AG10803 (cell line): ENCODE measurements around the gene SUCLG2.

ENCODE experiments used
- DNase-seq: peaks from one replicate; pipeline ENCODE4 v3.0.0; 2010; ENCODE audit warnings: low read depth
- H3K4me3 ChIP-seq: 2 replicates; pipeline ENCODE4 v1.5.1; 2011; ENCODE audit warnings: mild to moderate bottlenecking, low read length, control low read depth
- CTCF ChIP-seq: conservative IDR thresholded peaks from 2 replicates; pipeline ENCODE4 v1.5.1; 2011; ENCODE audit warnings: mild to moderate bottlenecking, low read length, control low read depth, inconsistent platforms

The SUCLG2 gene

GRCh38 chr3:67415511-67415910 is 238.9 kb downstream of the SUCLG2 start:
- H3K4me3 ChIP-seq, result no peak overlapping the region
- peak; percentile 67 for DNase-seq
- no peak for TF ChIP-seq CTCF

GRCh38 chr3:67414740-67415139 is 239.7 kb downstream of the SUCLG2 start:
- H3K4me3 ChIP-seq, result no peak overlapping the region
- TF ChIP-seq CTCF, result no peak
- DNase-seq, result no peak

GRCh38 chr3:67405193-67405592 is 249.2 kb downstream of the SUCLG2 start:
- H3K4me3 ChIP-seq, result no peak overlapping the region
- no peak for DNase-seq
- TF ChIP-seq CTCF, result no peak

GRCh38 chr3:67402873-67403272 is 251.5 kb downstream of the SUCLG2 start:
- H3K4me3 ChIP-seq, result no peak overlapping the region
- no peak for DNase-seq
- TF ChIP-seq CTCF, result no peak

GRCh38 chr3:67401921-67402320 is 252.5 kb downstream of the SUCLG2 start:
- peak; percentile 10 for DNase-seq
- TF ChIP-seq CTCF, result no peak
- H3K4me3 ChIP-seq, result no peak overlapping the region

GRCh38 chr3:67400476-67400875 is 253.9 kb downstream of the SUCLG2 start:
- no peak for TF ChIP-seq CTCF
- no peak for DNase-seq
- no peak overlapping the region for H3K4me3 ChIP-seq

- DNase-seq, result peak; percentile 27
- no peak overlapping the region for H3K4me3 ChIP-seq
- TF ChIP-seq CTCF, result no peak
Measured at GRCh38 chr3:67389176-67389575, 265.2 kb downstream of the SUCLG2 start.
